GM10266 (cell line): ENCODE results near the gene ZNF195.
"Not testable (repeated sequence)": the region's sequence is repeated elsewhere in the genome, so short reads cannot be mapped to it uniquely, and the experiment has no call there.

ENCODE experiments used
- DNase-seq: peaks from one replicate; pipeline ENCODE4 v3.0.0; 2012; ENCODE audit errors: extremely low spot score
- TF ChIP-seq, protein P1 (sequence below): IDR thresholded peaks from 2 replicates; pipeline ENCODE4 v1.5.1; 2012; ENCODE audit warnings: mild to moderate bottlenecking, low read depth; ENCODE audit not compliant: control insufficient read depth, insufficient read depth; ENCODE audit errors: missing control alignments

Gene ZNF195

DNA sequence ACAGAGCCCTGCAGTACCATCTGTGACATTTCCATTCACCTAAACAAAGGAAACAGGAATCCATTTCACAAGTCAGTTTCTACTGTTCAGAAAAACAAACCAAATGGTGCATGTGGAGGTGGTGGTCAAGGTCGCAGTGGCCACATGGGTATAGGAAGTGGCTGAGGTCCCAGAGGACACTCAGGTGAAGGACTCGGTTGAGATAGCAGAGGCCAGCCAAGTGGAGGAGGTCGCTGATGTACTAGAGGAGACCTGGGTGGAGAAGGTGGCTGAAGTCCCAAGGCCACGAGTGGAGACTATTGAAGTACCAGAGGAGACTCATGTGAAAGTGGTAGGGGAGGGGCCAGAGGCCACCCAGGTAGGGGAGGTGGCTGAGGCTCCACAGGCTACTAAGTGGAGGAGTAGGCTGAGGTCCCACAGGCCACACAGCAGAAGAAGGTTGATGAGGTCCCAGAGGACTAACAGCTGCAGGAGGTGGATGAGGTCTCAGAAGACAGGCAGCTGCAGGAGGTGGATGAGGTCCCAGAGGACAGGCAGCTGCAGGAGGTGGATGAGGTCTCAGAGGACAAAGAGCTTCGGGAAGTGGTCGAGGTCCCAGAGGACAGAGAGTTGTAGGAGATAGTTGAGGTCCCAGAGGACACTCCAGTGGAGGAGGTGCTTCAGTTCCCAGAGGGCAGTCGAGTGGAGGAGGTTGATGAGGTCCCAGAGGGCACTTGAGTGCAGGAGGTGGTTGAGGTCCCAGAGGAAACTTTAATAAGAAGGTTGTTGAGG, 40.2 kb downstream of the ZNF195 start:
- DNase-seq: no peak

DNA sequence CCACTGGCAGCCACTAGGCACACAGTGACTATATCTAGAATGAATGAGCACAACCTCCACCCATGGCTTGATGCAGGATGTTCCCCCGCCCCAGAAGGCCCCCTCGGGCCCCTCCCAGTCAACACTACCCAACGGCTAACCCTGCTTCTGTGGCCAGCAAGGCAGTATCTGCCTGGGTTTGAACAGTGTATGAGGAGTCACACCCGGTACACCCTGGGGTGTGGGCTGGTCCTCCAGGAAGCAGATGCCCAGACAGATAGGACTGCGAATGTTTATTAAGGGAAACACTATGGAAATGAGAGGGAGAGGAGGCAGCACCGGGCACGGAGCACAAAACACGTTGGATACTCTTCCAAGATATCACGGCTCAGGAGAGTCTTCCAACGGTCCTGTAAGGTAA, 42.5 kb downstream of the ZNF195 start:
- DNase-seq: not testable (repeated sequence)

More for the DNA sequence above, 40.2 kb downstream of the ZNF195 start:
- TF ChIP-seq, protein P1, sequence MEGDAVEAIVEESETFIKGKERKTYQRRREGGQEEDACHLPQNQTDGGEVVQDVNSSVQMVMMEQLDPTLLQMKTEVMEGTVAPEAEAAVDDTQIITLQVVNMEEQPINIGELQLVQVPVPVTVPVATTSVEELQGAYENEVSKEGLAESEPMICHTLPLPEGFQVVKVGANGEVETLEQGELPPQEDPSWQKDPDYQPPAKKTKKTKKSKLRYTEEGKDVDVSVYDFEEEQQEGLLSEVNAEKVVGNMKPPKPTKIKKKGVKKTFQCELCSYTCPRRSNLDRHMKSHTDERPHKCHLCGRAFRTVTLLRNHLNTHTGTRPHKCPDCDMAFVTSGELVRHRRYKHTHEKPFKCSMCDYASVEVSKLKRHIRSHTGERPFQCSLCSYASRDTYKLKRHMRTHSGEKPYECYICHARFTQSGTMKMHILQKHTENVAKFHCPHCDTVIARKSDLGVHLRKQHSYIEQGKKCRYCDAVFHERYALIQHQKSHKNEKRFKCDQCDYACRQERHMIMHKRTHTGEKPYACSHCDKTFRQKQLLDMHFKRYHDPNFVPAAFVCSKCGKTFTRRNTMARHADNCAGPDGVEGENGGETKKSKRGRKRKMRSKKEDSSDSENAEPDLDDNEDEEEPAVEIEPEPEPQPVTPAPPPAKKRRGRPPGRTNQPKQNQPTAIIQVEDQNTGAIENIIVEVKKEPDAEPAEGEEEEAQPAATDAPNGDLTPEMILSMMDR: no peak

DNA sequence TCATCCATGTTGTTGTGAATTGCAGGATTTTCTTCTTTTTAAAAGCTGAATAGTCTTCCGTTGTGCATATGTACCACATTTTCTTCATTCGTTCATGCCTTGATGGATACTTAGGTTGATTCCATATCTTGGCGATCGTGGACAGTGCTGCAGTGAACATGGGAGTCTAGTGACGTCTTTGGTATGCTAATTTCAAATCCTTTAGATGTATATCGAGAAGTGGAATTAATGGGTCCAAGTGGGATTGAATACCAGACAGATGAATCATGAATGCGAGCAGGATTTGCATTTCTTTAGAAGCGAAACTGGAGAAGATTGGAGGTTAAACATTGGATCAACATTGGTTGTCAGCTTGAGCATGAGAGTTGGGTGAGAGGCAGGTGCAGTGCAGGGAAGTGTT, 45.8 kb downstream of the ZNF195 start:
- not testable (repeated sequence) for DNase-seq

DNA sequence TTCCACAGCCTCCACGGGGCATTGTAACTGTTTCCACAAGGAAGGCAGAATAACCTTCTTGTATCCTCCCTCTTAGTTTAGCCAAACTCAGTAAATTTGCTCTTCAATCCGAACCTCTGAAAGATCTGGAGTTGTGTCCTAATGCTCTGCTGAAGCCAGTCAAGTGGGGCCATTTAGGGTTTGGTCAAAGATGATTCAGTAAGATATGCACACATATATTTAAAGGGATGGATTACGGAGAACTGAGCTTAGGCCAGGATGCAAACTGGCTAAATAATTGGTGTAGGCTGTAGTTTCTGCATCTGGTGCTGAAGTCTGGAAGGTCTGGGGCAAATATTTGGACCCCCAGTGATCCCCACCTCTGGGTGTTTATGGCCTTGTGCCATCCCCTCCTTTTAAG, 47.9 kb downstream of the ZNF195 start:
- DNase-seq: not testable (repeated sequence)

DNA sequence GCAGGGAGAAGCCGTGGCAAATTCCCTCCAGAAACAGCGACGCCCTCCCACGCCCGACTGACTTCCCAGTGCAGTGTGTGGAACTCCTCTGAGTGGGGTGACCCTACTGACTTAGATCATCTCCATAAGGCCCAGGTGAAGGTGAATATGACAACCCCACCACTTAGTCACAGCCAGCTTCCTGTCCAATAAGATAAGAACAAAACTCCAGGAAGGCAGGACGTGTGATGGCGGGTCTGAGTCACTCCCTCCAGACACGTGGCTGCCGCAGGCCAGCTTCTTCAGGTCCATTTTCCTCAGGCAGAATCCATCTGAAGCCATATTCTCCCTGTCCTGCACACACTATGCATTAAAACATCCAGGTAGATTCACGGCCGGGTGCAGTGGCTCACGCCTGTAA, 48.9 kb downstream of the ZNF195 start:
- not testable (repeated sequence) for DNase-seq

DNA sequence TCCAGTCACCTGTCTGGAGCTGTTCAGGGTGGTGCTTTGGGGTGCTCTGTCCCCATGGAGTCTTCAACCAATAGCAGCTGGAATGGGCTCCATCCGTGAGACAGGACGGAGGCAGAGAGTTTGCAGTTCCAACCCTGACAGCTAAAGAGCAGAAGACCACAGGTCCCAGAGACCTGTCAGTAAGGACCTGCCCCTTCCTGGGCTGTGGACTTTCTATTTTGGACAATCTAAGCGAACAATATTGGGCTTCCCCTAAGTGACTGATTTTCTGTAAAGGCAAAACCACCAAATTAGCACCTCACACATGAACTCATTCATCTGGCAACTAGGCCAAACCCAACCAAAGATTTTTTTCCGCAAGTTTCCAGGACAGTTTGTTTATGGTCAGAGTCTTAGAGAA, 50.4 kb downstream of the ZNF195 start:
- not testable (repeated sequence) for DNase-seq

DNA sequence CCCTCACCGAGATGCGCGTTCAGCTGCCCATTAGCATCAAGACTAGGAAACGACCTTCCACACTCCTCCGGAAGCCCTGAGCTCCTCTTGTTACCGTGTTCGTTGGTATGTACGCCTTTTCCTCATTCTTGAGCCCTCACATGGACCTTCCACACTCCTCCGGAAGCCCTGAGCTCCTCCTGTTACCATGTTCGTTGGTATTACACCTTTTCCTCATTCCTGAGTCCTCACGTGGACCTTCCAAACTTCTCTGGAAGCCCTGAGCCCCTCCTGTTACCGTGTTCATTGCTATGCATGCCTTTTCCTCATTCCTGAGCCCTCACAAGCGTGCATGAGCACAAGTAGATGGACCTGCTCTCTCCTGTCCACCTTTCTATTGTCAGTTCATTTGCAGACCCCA, 52.5 kb downstream of the ZNF195 start:
- DNase-seq: not testable (repeated sequence)

DNA sequence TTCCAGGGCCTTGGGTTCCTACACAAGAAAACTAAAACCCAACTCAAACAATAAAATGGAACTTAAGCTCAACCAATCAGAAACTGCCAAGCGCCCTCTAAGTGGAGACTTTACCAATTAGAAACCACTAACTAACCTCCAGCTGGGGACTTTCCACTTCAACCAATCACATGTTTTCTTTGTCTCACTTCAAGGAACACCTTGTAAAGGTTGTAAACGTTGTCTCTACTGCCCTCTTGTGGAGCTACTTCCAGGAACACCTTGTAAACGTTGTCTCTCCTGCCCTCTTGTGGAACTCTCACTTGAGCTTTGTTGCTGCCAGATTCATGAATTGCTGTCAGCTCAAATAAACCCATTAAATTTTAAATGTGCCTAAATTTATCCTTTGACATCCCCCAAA, 54.2 kb downstream of the ZNF195 start:
- not testable (repeated sequence) for DNase-seq
